Esophagus squamous epithelium (tissue), 5 donors: Measurements from ENCODE around the gene FABP7. TPM values are rescaled to one million over a fixed set of nuclear protein-coding genes. Genes with fewer than 3 reads are reported as not detected.

ENCODE experiments used
- DNase-seq: peaks from one replicate; lab custom pipeline; 2025; lab: John Stamatoyannopoulos, UW
- H3K27ac ChIP-seq, 4 donors: fragments of 200-600 bp; sonication (generic); one replicate each; pipeline ENCODE4 v1.5.1; 2016 to 2019; ENCODE audit warnings: mild to moderate bottlenecking in 1 of 4
- H3K27me3 ChIP-seq, 4 donors: fragments of 200-600 bp; sonication (generic); 1 replicate in 3 of 4; 2 replicates in 1 of 4; pipeline versions ENCODE4 v1.5.1 to v1.6.0; 2017 to 2021; ENCODE audit warnings: antibody characterized with exemption in 1 of 4
- H3K36me3 ChIP-seq, 3 donors: fragments of 200-600 bp; sonication (generic); one replicate each; pipeline ENCODE4 v1.5.1; 2016 to 2019
- H3K4me1 ChIP-seq, 3 donors: fragments of 200-600 bp; sonication (generic); one replicate each; pipeline ENCODE4 v1.5.1; 2017 to 2019
- H3K4me3 ChIP-seq, 4 donors: fragments of 200-600 bp; sonication (generic); 1 replicate in 3 of 4; 2 replicates in 1 of 4; pipeline ENCODE4 v1.5.1; 2016 to 2019; ENCODE audit warnings: mild to moderate bottlenecking in 2 of 4, moderate library complexity in 1 of 4
- H3K9me3 ChIP-seq, 3 donors: fragments of 200-600 bp; sonication (generic); one replicate each; pipeline ENCODE4 v1.5.1; 2016 to 2019
- POLR2A ChIP-seq, 4 donors: fragments of 450-650 bp; IDR thresholded peaks; one replicate each; pipeline ENCODE4 v1.6.1; 2017; ENCODE audit warnings: antibody characterized with exemption in 4 of 4, mild to moderate bottlenecking in 4 of 4, moderate library complexity in 3 of 4
- WGBS, 2 donors: methylation state at CpG; one replicate each; pipeline ENCODE4 v1.1.5; 2018; 5-methylcytosine and 5-hydroxymethylcytosine counted together
- intact Hi-C: fragments of 100-400 bp; cut with DNase I; formaldehyde crosslinking; loops from one replicate; pipeline ENCODE4 v1.15.0; 2022
- total RNA-seq, 4 donors: library from RNA; depleted of rRNA; stranded (reverse); fragments of >200 nt; gene quantifications; one replicate each; pipeline ENCODE4 v1.1.0, GENCODE V29; 2016
- TF ChIP-seq, protein P1 (sequence below), 6 experiments: fragments of 450-650 bp in 4 of 6; fragments of 200-600 bp in 2 of 6; sonication (generic) in 2 of 6; IDR thresholded peaks; one replicate each; pipeline ENCODE4 v1.5.1; 2016 to 2019; ENCODE audit warnings: antibody characterized with exemption in 6 of 6, mild to moderate bottlenecking in 4 of 6, moderate library complexity in 4 of 6
- donor health status: DM: yes; HTN: yes; CAD: no.

Gene FABP7
- total RNA-seq, 4 donors from 2014 or later, result not detected

DNA sequence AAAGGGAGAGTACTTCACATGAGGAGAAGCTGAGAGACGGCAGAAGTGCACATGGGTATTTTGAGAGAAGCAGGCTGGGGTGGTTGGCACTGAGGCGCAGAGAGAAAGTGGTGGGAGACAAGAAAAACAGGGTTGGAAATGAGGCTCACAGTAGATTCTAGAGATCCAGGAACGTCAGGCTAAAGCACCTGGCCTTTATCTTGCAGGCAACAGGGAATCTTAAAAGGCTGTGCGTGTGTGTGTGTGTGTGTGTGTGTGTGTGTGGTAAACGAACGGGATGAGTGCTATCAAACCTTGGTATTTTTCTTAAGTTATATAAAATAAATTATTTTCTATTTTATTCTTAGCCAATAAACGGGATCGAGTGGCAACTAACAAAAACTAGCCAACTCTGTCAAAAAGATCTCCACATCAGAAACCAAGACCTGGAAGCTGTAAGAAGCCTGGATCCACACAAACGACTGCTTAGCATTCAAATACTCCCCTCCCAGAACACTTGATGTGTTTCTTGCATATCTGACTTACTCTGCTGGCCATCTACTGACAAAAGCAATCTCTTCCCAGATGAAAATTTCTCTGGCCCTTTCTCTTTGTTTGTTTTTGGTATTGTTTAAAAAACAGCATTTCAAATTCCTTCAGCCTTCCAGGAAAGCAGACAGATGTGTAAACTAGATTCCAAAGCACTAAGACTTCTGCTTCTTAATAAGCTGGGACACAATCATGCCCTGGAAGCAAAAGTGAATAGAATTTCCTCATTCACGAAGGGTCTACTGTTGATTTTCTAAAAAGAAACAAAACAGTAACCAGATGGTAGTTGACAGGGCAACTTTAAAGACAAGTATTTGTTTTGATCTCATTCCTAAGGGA, 44.8 kb upstream of the FABP7 start:
- Histone ChIP-seq H3K4me3 (no peak overlapping the region), H3K9me3 (no peaks in the 10 kb centered on the region), H3K27me3 (no peaks in the 10 kb centered on the region), H3K36me3 (no peaks in the 10 kb centered on the region), H3K27ac (peak overlapping the region in 2 of 4 donors; percentile 59 to 75), H3K4me1 (peaks cover 0 to 25% (median 5%) of the 10 kb centered on the region in 3 donors)
- DNase-seq, result no peak
- intact Hi-C loops, result loop anchor here (5.0 kb wide), 1 partner anchor 103 kb away; no protein-coding TSS in a partner anchor
- TF ChIP-seq POLR2A (IDR thresholded peaks at IDR 0.05), result no peak
- TF ChIP-seq, protein P1, sequence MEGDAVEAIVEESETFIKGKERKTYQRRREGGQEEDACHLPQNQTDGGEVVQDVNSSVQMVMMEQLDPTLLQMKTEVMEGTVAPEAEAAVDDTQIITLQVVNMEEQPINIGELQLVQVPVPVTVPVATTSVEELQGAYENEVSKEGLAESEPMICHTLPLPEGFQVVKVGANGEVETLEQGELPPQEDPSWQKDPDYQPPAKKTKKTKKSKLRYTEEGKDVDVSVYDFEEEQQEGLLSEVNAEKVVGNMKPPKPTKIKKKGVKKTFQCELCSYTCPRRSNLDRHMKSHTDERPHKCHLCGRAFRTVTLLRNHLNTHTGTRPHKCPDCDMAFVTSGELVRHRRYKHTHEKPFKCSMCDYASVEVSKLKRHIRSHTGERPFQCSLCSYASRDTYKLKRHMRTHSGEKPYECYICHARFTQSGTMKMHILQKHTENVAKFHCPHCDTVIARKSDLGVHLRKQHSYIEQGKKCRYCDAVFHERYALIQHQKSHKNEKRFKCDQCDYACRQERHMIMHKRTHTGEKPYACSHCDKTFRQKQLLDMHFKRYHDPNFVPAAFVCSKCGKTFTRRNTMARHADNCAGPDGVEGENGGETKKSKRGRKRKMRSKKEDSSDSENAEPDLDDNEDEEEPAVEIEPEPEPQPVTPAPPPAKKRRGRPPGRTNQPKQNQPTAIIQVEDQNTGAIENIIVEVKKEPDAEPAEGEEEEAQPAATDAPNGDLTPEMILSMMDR (IDR thresholded peaks at IDR 0.05), result no peak
- 67 to 68% methylated on average over 10 of the region's 10 CpGs for WGBS, 2 donors

DNA sequence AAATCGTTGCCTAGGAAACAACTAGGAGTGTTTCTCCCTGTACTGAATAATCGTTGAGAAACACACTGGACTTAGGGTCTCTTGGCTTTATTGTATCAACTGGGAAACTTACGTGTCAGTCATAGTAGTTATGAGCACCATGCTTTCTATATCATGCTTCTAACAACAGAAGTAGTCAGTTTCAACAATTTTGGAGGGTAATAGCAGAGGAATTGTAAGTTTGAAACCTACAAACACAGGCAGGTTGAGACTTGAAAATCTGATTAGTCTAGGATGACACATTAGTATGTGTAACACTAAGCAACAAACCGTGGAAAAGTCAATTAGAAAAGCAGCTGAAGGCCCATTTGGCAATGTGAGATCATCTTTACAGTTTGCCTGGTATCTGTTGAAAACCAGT, 43.9 kb upstream of the FABP7 start:
- TF ChIP-seq, protein P1 (IDR thresholded peaks at IDR 0.05), result no peak
- TF ChIP-seq POLR2A (IDR thresholded peaks at IDR 0.05), result no peak
- Histone ChIP-seq H3K4me3 (no peak overlapping the region), H3K27me3 (no peaks in the 10 kb centered on the region), H3K27ac (peak overlapping the region in 3 of 4 donors; percentile 56 to 75 (median 59)), H3K4me1 (peaks cover 0 to 25% (median 5%) of the 10 kb centered on the region in 3 donors), H3K9me3 (no peaks in the 10 kb centered on the region), H3K36me3 (no peaks in the 10 kb centered on the region)
- intact Hi-C loops, result no loop called here
- no peak for DNase-seq
- WGBS, 2 donors, result 29 to 40% methylated on average over 4 of the region's 4 CpGs

DNA sequence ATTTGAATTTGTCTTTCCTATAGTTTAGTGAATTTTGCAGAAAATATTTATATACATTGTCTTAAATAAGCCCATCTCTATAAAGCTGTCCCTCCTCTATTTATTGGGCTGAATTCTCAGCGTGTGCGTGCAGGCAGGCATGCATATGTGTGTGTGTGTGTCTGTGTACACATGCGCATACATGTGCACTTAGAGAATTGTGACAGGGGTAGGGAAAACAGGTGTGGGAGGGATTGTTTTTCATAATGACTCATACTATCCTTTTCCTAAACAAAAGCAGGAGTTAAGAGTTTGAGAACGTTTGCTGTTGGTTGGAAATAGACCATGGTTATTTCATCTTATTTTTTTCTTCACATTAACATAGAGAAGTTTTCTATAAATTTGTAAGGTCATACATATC, 43.4 kb upstream of the FABP7 start:
- no peaks in the 10 kb centered on the region for H3K27me3 ChIP-seq
- no peaks in the 10 kb centered on the region for H3K9me3 ChIP-seq
- intact Hi-C loops, result no loop called here
- no peak overlapping the region for H3K4me3 ChIP-seq
- WGBS, 2 donors, result 30 to 50% methylated on average over 4 of the region's 4 CpGs
- H3K27ac ChIP-seq, result peak overlapping the region in 3 of 4 donors; percentile 56 to 75 (median 59)
- TF ChIP-seq, protein P1 (IDR thresholded peaks at IDR 0.05), result no peak
- TF ChIP-seq POLR2A (IDR thresholded peaks at IDR 0.05), result no peak
- H3K36me3 ChIP-seq, result no peaks in the 10 kb centered on the region
- DNase-seq, result no peak
- peaks cover 0 to 25% (median 5%) of the 10 kb centered on the region in 3 donors for H3K4me1 ChIP-seq

DNA sequence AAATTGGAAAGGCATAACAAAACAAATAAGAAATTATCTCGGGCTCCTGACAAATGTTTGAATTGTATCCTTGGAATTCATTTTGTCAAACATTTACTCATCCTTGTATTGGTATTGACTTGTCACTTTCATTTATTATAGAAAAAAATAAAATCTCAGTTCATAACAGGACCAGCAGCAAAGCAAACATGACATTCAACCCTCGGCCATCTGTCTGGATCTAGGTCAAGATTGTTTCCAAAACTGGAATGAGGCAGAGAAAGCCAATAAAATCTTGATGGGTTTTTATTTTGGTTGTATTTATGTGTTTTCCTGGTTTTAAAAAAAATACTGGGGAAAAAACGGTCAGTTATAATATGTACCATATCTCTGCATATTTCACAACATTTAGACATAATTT, 42.9 kb upstream of the FABP7 start:
- intact Hi-C loops, result no loop called here
- H3K27ac ChIP-seq, result peak overlapping the region in 3 of 4 donors; percentile 56 to 75 (median 59)
- WGBS, 2 donors, result 37% methylated on average over 3 of the region's 3 CpGs

More for the DNA sequence above, 42.9 kb upstream of the FABP7 start:
- H3K9me3 ChIP-seq, result no peaks in the 10 kb centered on the region
- no peak overlapping the region for H3K4me3 ChIP-seq
- DNase-seq, result no peak
- TF ChIP-seq, protein P1 (IDR thresholded peaks at IDR 0.05), result no peak
- no peak for TF ChIP-seq POLR2A (IDR thresholded peaks at IDR 0.05)
- H3K36me3 ChIP-seq, result no peaks in the 10 kb centered on the region
- H3K4me1 ChIP-seq, result peaks cover 0 to 25% (median 5%) of the 10 kb centered on the region in 3 donors
- H3K27me3 ChIP-seq, result no peaks in the 10 kb centered on the region
